ENCODE measurements around the gene ZDHHC11.

Gene ZDHHC11, protein sequence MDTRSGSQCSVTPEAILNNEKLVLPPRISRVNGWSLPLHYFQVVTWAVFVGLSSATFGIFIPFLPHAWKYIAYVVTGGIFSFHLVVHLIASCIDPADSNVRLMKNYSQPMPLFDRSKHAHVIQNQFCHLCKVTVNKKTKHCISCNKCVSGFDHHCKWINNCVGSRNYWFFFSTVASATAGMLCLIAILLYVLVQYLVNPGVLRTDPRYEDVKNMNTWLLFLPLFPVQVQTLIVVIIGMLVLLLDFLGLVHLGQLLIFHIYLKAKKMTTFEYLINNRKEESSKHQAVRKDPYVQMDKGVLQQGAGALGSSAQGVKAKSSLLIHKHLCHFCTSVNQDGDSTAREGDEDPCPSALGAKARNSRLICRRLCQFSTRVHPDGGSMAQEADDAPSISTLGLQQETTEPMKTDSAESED

DNA sequence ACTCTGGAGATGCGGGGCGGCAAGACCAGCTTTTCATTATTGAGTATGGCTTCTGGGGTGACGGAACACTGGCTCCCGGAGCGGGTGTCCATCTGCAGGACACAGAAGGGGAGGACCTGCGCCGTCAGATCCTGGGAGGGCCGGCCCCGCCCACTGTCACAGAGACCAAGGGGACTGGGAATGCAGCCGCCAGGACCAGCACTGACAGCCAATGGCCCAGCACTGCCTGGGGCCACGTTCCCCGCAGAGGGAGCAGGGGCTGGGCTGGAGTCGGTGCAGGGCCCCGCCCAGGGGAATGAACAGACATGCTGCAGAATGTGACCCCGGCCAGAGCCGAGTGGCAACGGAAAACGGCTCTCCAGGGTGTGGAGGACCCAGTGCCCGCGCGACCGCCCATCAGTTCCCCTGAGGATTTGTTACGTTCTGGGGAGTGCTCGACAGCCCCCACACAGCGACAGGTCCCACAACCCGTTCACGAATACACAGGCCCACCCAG is at the start of gene ZDHHC11:
Gene ZDHHC11 (minus strand): TSS at position 476 of the 496 bp plus-strand sequence. CDS start 384 bp downstream, at position 92.
- no peak for DNase-seq

DNA sequence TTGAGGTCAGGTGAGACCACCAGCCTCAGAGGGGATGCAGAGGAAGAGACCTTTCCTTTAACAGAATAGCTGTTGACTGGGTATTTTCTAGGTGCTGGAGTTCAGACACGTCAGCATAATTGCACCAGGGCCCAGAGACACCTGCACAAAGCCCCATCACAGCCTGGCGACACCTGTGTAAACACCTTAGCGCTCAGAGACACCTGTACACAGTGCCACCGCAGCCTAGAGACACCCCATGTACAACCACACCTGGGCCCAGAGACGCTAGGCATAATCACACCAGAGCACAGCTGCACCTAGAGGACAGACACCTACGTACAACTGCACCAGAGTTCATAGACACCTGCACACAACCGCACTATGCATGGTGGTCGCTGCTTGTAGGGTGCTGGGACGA is 42.9 kb upstream of the ZDHHC11 start:
- no peak for DNase-seq

GRCh38 chr5:893137-893506 is 42.3 kb upstream of the ZDHHC11 start:
- DNase-seq, result no peak

DNA sequence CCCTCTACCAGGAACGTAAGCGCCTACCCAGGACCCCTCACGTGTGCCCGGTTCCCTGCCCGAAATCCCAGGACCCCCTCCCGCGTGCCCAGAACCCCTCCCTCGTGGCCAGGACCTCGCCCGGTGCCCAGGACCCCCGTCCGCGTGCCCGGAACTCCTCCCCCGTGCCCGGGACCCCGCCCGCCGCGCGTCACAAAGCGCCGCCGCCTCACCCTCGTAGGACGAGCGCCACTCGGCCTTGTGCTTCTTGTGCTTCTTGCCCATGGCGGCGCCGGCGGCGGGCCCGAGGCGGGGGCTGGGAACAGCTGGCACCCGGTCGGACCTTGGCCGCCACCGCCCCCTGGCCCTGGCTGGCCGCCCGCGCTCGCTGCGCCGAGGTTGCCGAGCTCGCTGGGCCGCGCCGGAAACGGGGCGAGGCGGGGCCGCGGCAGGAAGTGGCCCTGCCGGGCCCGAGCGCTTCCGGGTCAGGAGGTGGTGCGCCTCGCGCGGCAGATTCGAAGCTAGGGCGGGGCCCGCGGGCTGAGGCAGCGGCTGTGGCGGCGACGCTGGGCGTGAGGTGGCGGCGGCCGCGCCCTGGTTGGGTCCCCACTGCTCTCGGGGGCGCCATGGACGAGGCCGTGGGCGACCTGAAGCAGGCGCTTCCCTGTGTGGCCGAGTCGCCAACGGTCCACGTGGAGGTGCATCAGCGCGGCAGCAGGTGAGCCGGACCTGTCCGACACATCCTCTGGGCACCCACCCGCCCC is 41.8 kb upstream of the ZDHHC11 start, which contains the start of the genes BRD9 and TRIP13:
Gene BRD9 (minus strand): TSS at position 408 of the 743 bp plus-strand sequence. CDS start 144 bp downstream, at position 264.
Gene TRIP13 (plus strand): TSS at position 491 of the 743 bp plus-strand sequence. CDS start 115 bp downstream, at position 606.
- peak; percentile 85 for DNase-seq

- peak; percentile 10 for DNase-seq
Observed at GRCh38 chr5:891837-892393, 41.1 kb upstream of the ZDHHC11 start.

- no peak for DNase-seq
Observed at GRCh38 chr5:891117-891836, 40.5 kb upstream of the ZDHHC11 start.

DNA sequence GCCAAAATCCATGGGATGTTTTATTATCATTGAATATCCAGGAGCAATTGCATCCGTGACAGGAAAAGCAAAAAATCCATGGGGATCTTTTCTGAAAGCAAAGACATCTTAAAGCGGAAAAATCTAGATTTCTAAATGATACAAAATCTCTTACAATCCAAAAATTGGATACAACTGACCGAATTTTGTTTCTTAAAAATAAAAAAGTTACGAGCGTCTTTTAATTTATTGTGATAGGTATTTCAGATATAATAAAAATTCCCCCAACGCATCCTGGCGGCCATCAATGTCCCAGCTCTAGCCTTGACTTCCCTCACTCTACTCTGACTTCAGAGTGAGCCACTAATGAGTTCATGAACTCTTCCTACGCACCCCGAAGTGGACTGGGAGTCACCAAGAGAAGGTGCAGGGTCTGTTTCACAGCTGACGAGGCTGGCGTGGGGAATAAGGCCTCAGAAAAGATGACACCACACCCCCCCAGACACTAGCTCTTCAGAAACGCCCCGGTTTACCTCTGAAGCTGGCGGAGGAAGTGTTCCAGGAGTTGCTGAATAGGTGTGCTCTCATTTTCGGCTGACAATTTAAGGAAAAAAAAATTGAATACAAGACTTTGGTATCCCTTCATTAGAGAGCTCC is 38.4 kb upstream of the ZDHHC11 start:
- no peak for DNase-seq

DNA sequence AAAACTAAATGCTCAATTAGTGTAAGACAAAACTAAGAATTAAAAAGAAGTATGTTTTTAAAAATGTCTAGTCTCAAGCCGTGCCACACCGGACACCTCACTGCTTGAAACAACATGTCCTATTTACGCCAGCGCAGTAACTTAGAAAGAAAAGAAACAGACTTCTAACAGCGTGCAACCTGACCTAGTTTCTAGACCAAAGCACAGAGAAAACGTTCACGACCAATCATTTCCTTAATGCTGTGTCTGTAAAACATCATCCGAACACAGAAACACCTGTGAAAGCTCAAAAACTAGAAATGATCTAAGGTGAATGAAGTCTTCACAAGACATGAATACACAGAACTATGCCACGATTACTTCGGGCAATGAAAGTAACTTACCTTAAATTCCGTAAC is 37.9 kb upstream of the ZDHHC11 start:
- DNase-seq, result no peak

DNA sequence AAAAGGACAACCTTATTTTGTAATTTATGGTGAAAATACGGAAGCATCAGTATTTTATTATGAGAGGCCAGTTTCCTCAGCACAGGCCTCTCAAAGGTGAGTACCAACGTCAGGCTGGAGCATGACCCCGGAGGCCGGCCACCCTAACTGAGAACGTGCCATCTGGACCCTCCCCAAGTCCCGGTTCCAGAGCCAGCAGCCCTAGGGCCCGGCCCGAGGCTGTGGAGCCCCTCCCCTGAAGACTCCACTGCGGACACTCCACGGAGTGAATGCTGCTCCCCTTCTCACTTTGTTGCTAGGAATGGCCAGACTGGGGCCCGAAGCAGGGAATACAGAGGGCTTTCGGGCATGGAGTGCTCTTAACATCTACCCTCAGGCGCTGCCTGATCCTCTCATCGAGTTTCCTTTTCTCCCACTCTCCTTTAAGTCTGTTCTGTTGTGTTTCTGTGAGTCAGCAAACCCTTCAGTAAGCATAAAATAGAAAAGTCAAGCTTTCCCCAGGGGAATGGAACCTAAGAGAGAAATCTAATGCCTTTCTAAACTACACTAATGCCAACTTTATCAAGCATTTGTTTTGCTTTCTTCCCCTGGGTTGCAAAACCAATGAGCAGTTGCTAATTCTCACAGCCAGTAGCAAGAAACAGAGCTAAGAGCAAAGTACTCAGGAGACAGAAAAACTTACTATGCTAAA is 37.3 kb upstream of the ZDHHC11 start:
- DNase-seq, result no peak

- no peak for DNase-seq
Observed at GRCh38 chr5:886716-887325, 36.0 kb upstream of the ZDHHC11 start.

DNA sequence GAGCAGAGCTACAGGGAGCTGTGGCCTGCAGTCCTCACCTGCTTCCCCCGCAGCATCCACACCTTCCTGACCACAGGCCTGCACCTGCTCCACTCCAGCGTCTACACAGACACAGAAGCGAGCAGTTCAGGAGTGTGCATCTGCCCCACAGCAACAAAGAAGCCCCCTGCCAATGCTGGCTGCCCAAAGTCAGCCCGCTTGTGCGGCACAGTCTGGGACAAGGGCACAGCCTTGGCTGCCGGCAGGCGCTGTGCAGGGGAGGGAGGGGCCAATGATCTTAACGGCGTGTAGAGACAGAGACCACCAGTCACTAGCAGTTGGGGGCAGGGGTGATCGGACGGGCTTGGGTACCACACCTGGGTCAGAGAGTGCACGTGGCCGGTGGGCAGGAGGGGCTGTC is 35.2 kb upstream of the ZDHHC11 start:
- DNase-seq, result no peak

DNA sequence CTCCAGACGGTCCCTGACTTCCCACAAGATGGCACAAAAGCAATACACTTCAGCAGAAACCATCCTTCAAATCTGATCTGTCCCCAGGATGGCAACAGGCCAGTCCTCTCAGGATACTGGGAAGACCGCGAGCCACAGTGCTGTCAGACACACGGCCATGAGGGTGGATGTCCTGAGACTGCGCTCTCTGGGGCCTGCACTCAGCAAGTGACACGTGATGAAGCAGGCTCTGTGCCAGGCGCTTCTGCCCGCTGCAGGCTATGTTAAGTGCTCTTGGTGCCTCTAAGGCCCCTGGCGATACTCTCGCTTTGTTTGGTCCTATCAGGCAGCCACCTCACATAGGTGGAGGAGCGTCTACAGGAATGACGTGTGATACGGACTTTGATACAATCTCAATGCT is 34.7 kb upstream of the ZDHHC11 start:
- DNase-seq, result no peak

DNA sequence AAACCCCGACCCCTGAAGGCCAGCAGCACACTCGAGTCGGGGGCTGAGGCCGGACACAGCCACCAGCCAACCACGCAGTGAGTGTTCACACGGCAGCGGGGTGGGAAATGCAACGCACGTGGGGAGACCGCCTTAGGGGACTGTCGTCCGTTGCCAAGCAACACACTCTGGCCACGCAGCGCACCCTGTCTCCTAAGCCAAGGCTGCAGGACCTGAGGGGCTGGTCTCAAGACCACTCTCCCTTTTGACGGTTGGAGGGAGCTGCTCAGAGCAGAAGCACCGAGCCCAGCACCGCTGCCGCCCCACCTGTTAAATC is 34.3 kb upstream of the ZDHHC11 start:
- no peak for DNase-seq

DNA sequence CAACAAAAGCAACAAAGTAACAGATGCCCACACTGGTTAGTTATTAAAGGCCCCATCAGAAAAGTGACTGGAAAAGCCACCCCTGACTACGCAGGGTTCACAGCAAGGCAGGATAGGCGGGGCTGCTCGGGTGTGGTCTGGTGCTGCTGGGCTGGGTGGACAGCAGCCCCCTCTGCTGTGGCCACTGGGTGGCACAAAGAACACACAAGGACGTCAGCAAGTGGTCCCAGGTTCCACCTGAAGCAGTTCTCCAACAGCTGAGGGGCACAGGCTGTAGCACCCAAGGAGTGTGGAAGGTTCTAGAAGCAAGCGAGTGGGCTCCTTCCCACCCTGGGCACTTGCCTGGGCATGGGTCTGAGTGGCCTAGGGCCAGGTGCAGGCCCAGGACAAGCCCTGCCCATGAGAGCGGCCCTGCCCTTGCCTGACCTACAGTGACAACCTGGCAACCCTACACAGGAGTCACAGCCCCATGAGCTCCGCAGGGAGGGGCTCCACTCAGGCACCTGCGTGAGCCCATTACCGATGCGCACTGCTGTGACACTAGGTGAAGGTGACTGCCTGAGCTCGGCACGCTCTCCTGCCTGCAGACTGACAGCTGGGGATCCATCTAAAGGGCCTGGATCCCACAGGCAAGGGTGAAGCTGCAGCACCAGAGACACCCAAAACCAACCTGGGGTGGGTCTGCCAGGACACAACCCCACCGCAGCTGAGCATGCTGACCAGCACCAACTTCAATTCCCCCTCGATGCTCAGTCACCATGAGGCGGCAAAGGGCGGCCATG is 33.8 kb upstream of the ZDHHC11 start:
- no peak for DNase-seq

DNA sequence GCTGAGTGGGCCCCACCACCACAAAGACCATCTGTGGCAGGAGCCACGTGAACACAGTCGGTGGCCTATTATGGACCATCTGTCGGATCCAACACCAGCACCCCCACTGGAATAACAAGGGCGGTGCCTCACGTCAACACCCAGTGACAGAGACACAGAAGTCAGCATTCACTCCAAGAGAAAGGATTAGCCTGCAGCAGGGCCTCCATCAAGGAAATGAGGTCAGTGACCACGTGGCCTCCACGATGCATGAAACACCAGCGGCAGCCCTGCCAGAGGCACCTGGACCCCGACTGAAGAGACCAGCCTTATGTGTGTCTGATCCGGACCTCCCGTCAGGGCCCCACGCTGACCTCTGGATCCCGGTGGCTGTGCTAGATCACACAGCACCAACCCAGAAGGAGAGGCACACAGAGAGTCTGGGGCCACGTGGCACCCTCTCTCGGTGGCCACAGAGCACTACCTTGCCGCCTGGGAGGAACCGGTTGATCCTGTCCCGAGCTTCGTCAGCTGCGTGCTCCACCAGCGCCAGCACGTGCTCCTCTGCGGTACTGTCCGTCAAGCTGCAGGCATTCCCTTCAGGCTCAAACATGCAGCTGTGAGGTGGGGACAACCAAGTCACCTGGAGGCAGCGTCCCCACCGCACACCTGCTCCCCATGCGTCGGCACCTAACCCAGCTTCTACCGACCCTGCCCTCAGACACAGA is 32.8 kb upstream of the ZDHHC11 start:
- no peak for DNase-seq

DNA sequence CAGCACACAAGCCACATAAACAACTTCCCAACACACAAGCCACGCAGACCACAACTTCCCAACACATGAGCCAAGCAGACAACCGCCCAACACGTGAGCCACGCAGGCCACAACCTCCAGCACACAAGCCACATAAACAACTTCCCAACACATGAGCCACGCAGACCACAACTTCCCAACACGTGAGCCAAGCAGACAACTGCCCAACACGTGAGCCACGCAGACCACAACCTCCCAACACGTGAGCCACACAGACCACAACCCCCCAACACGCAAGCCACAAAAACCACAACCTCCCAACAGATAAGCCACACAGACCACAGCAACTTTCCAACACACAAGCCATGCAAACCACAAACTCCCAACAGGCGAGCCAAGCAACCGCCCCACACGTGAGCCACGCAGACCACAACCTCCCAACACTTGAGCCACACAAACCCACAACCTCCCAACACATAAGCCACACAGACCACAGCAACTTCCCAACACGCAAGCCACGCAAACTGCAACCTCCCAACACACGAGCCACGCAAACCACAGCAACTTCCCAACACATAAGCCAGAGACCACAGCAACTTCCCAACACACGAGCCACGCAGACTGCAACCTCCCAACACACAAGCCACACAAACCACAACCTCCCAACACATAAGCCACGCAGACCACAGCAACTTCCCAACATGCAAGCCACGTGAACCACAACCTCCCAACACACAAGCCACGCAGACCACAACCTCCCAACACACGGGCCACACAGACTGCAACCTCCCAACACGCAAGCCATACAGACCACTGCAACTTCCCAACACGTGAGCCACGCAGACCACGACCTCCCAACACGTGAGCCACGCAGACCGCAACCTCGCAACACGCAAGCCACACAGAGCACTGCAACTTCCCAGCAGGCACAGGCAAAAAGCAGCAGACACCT is 31.7 kb upstream of the ZDHHC11 start:
- DNase-seq, result no peak

GRCh38 chr5:881551-881935 is 30.8 kb upstream of the ZDHHC11 start:
- no peak for DNase-seq

- DNase-seq, result no peak
Observed at GRCh38 chr5:880816-881550, 30.2 kb upstream of the ZDHHC11 start.
